Loucy (cell line): ENCODE results near the gene CLASP1.

ENCODE experiments used
- EZH2phosphoT487 ChIP-seq: fragments of 200-600 bp; IDR thresholded peaks from 2 replicates; pipeline ENCODE4 v1.6.1; 2018; ENCODE audit warnings: antibody characterized with exemption, mild to moderate bottlenecking, moderate library complexity, borderline replicate concordance
- TF ChIP-seq, protein P1 (sequence below): fragments of 200-600 bp; sonication (generic); conservative IDR thresholded peaks from 2 replicates; pipeline ENCODE4 v1.5.1; 2014; ENCODE audit warnings: mild to moderate bottlenecking, antibody characterized with exemption, low read length

DNA sequence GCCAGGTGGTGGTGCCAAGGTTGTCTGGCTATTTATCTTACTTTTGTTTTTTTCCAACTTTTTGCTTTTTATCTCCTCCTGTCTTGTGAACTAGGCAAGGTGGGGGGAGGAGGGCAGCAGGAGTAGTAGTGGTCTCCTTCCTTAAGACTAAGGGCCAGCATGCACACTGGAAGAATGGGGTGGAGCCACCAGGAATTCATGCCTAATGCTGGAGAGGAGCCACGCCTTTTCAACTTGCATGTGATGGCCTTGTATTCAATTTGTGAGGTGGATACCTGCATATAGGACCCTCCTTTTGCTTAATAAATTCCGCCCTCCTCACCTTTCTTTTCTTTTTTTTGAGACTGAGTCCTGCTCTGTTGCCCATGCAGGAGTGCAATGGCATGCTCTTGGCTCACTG is 37.6 kb upstream of the CLASP1 start:
- TF ChIP-seq, protein P1, sequence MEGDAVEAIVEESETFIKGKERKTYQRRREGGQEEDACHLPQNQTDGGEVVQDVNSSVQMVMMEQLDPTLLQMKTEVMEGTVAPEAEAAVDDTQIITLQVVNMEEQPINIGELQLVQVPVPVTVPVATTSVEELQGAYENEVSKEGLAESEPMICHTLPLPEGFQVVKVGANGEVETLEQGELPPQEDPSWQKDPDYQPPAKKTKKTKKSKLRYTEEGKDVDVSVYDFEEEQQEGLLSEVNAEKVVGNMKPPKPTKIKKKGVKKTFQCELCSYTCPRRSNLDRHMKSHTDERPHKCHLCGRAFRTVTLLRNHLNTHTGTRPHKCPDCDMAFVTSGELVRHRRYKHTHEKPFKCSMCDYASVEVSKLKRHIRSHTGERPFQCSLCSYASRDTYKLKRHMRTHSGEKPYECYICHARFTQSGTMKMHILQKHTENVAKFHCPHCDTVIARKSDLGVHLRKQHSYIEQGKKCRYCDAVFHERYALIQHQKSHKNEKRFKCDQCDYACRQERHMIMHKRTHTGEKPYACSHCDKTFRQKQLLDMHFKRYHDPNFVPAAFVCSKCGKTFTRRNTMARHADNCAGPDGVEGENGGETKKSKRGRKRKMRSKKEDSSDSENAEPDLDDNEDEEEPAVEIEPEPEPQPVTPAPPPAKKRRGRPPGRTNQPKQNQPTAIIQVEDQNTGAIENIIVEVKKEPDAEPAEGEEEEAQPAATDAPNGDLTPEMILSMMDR, result no peak
- TF ChIP-seq EZH2phosphoT487, result no peak
